IPS-18a (cell line): ENCODE data around the gene C11orf52.

ENCODE experiments used
- H3K27ac ChIP-seq: one replicate; pipeline ENCODE4 v1.5.1; 2013; ENCODE audit warnings: low read length
- H3K27me3 ChIP-seq: one replicate; pipeline ENCODE4 v1.6.1; 2013; ENCODE audit warnings: mild to moderate bottlenecking, low read length; ENCODE audit not compliant: control insufficient read depth, insufficient read depth
- H3K36me3 ChIP-seq: one replicate; pipeline ENCODE4 v1.6.1; 2013; ENCODE audit warnings: low read depth, low read length; ENCODE audit not compliant: control insufficient read depth
- H3K4me1 ChIP-seq: one replicate; pipeline ENCODE4 v1.6.1; 2013; ENCODE audit warnings: low read depth, low read length; ENCODE audit not compliant: control insufficient read depth
- H3K4me3 ChIP-seq: one replicate; pipeline ENCODE4 v1.5.1; 2013; ENCODE audit warnings: low read length
- H3K9ac ChIP-seq: one replicate; pipeline ENCODE4 v1.6.1; 2013; ENCODE audit warnings: mild to moderate bottlenecking, low read length, moderate library complexity
- H3K9me3 ChIP-seq: one replicate; pipeline ENCODE4 v1.6.1; 2013; ENCODE audit warnings: low read depth, low read length; ENCODE audit not compliant: control insufficient read depth

C11orf52 gene

GRCh38 chr11:111916768-111917167 lies 1.9 kb upstream of the C11orf52 start:
- Histone ChIP-seq H3K9me3 (no peaks in the 10 kb centered on the region), H3K4me1 (peaks cover 17% of the 10 kb centered on the region), H3K9ac (no peak overlapping the region), H3K27me3 (no peaks in the 10 kb centered on the region), H3K4me3 (no peak overlapping the region), H3K27ac (no peak overlapping the region), H3K36me3 (no peaks in the 10 kb centered on the region)

GRCh38 chr11:111917312-111917711 lies 1.4 kb upstream of the C11orf52 start:
- Histone ChIP-seq H3K27ac (no peak overlapping the region), H3K36me3 (no peaks in the 10 kb centered on the region), H3K4me3 (no peak overlapping the region), H3K27me3 (no peaks in the 10 kb centered on the region), H3K9ac (no peak overlapping the region), H3K9me3 (no peaks in the 10 kb centered on the region), H3K4me1 (peaks cover 11% of the 10 kb centered on the region)

GRCh38 chr11:111917788-111918187 lies 925 bp upstream of the C11orf52 start:
- no peak overlapping the region for H3K4me3 ChIP-seq
- no peaks in the 10 kb centered on the region for H3K27me3 ChIP-seq
- no peaks in the 10 kb centered on the region for H3K9me3 ChIP-seq
- peaks cover 10% of the 10 kb centered on the region for H3K4me1 ChIP-seq
- no peaks in the 10 kb centered on the region for H3K36me3 ChIP-seq
- no peak overlapping the region for H3K27ac ChIP-seq
- H3K9ac ChIP-seq = no peak overlapping the region

GRCh38 chr11:111920908-111921307 lies 2.2 kb downstream of the C11orf52 start:
- no peaks in the 10 kb centered on the region for H3K36me3 ChIP-seq
- no peak overlapping the region for H3K9ac ChIP-seq
- peaks cover 10% of the 10 kb centered on the region for H3K4me1 ChIP-seq
- no peak overlapping the region for H3K4me3 ChIP-seq
- no peaks in the 10 kb centered on the region for H3K9me3 ChIP-seq
- no peak overlapping the region for H3K27ac ChIP-seq
- H3K27me3 ChIP-seq = no peaks in the 10 kb centered on the region

- Histone ChIP-seq H3K9ac (no peak overlapping the region), H3K27me3 (no peaks in the 10 kb centered on the region), H3K27ac (no peak overlapping the region), H3K36me3 (no peaks in the 10 kb centered on the region), H3K9me3 (no peaks in the 10 kb centered on the region), H3K4me1 (peaks cover 18% of the 10 kb centered on the region), H3K4me3 (no peak overlapping the region)
These were observed 3.0 kb downstream of the C11orf52 start for GRCh38 chr11:111921541-111922230.

- Histone ChIP-seq H3K4me3 (no peak overlapping the region), H3K4me1 (peaks cover 18% of the 10 kb centered on the region), H3K36me3 (no peaks in the 10 kb centered on the region), H3K9me3 (no peaks in the 10 kb centered on the region), H3K27me3 (no peaks in the 10 kb centered on the region), H3K27ac (no peak overlapping the region), H3K9ac (no peak overlapping the region)
These were observed 4.1 kb downstream of the C11orf52 start for GRCh38 chr11:111922803-111923202.

- Histone ChIP-seq H3K4me1 (peaks cover 12% of the 10 kb centered on the region), H3K27ac (no peak overlapping the region), H3K4me3 (no peak overlapping the region), H3K36me3 (no peaks in the 10 kb centered on the region), H3K9me3 (no peaks in the 10 kb centered on the region), H3K9ac (no peak overlapping the region), H3K27me3 (no peaks in the 10 kb centered on the region)
These were observed 4.7 kb downstream of the C11orf52 start for GRCh38 chr11:111923351-111923788.

- Histone ChIP-seq H3K27me3 (no peaks in the 10 kb centered on the region), H3K9me3 (no peaks in the 10 kb centered on the region), H3K4me3 (no peak overlapping the region), H3K4me1 (peaks cover 7% of the 10 kb centered on the region), H3K36me3 (no peaks in the 10 kb centered on the region), H3K9ac (no peak overlapping the region), H3K27ac (no peak overlapping the region)
These were observed 5.2 kb downstream of the C11orf52 start for GRCh38 chr11:111923951-111924350.

GRCh38 chr11:111925953-111926352 lies 7.2 kb downstream of the C11orf52 start:
- Histone ChIP-seq H3K27ac (no peak overlapping the region), H3K4me1 (peaks cover 7% of the 10 kb centered on the region), H3K27me3 (no peaks in the 10 kb centered on the region), H3K9ac (peak overlapping the region; percentile 70), H3K36me3 (no peaks in the 10 kb centered on the region), H3K4me3 (peak overlapping the region; percentile 67), H3K9me3 (no peaks in the 10 kb centered on the region)

GRCh38 chr11:111926505-111927391 lies 8.0 kb downstream of the C11orf52 start:
- H3K4me3 ChIP-seq = peak overlapping the region; percentile 67
- no peaks in the 10 kb centered on the region for H3K9me3 ChIP-seq
- no peaks in the 10 kb centered on the region for H3K36me3 ChIP-seq
- H3K9ac ChIP-seq = peak overlapping the region; percentile 70
- no peaks in the 10 kb centered on the region for H3K27me3 ChIP-seq
- peaks cover 7% of the 10 kb centered on the region for H3K4me1 ChIP-seq
- H3K27ac ChIP-seq = peak overlapping the region; percentile 51

GRCh38 chr11:111930472-111930871 lies 11.8 kb downstream of the C11orf52 start:
- Histone ChIP-seq H3K36me3 (no peaks in the 10 kb centered on the region), H3K9me3 (no peaks in the 10 kb centered on the region), H3K27ac (no peak overlapping the region), H3K9ac (no peak overlapping the region), H3K4me3 (no peak overlapping the region), H3K4me1 (peaks cover 7% of the 10 kb centered on the region), H3K27me3 (no peaks in the 10 kb centered on the region)
